Stimulated activated CD8-positive, alpha-beta memory T cell treated with anti-CD3 and anti-CD28 coated beads, Interleukin-15, amount 100 ng/mL, for 48 hours (primary cell): ENCODE results near the gene SLC35G2.
"Not testable (repeated sequence)": the region's sequence is repeated elsewhere in the genome, so short reads cannot be mapped to it uniquely, and the experiment has no call there.

Experiments used
- DNase-seq, 2 donors: peaks; one replicate each; pipeline ENCODE4 v3.0.0-alpha.2; 2020; ENCODE audit warnings: low read depth in 2 of 2

Gene SLC35G2

DNA sequence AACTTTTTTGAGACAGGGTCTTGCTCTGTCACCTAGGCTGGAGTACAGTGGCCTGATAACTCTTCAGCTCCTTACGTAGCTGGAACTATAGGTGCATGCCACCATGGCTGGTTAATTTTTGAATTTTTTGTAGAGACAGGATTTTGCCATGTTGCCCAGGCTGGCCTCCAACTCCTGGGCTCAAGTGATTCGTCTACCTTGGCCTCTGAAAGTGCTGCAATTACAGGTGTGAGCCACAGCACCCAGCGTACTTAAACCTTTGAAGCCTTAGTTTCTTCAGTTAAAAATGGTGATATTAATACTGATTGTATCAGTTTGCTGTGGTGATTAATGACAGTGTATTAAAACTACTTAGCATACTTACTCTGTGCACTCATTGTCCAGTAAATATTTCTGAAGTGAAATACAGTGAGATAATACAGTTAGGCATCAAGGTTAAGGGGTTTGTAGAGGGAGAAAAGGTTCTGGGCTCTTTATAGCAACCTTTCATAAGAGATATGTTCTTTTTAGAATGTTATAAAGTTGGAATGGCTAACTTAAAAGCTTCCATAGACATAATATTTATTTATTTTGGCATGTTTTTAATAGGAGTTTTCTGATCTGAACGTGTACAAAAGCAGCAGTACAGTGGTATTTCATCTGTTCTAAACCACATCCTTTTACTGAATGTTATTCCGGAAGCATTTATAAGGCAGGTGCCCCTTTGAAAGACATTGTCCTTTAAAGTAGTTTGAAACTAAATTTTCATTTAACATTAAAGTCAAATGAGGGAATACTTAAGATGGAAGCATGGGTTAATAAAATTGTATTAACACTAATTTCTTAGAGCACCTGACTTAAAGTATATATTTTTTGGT lies 66.7 kb downstream of the SLC35G2 start:
- no peak for DNase-seq

DNA sequence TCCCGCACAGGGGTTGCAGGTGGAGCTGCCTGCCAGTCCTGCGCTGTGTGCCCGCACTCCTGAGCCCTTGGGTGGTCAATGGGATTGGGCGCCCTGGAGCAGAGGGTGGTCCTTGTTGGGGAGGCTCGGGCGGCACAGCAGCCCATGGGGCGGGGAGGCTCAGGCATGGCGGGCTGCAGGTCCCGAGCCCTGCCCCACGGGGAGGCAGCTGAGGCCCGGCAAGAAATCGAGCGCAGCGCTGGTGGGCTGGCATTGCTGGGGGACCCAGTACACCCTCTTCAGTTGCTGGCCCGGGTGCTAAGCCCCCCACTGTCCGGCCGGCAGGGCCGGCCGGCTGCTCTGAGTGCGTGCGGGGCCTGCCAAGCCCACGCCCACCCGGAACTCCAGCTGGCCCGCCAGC lies 71.0 kb downstream of the SLC35G2 start:
- no peak for DNase-seq

DNA sequence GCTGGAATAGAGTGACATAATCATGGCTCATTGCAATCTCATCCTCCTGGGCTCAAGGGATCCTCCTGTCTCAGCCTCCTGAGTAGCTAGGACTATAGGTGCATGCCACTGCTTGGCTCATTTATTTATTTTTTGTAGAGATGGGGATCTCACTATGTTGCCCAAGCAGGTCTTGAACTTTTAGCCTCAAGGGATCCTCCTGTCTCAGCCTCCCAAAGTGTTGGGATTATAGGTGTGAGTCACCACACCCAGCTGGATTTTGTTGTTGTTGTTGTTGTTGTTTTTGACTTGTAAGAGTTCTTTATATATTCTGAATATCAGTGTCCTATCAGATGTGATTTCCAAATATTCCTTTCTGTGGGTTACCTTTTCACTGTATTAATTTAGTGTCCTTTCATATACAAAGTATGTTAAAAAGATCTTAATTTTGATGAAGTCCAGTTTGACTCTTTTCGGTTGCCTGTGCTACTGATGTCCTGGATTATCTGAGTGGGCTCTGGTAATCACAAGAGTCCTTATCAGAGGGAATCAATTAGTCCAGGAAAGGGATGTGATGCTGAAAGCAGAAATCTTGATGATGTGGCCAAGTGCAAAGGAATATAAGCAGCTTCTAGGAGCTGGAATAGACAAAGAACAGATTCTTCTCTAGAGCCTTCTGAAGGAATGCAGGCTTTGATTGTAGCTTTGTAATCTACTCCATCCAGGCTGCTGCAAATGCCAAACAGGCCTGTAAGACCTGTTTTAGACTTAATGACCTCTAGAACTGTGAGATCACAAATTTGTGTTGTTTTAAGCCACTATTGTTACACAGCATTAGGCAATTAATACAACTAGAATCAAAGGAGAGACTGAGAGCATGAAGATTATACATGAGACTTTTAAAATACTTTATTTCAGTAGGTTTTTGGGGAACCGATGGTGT lies 73.3 kb downstream of the SLC35G2 start:
- DNase-seq = no peak

DNA sequence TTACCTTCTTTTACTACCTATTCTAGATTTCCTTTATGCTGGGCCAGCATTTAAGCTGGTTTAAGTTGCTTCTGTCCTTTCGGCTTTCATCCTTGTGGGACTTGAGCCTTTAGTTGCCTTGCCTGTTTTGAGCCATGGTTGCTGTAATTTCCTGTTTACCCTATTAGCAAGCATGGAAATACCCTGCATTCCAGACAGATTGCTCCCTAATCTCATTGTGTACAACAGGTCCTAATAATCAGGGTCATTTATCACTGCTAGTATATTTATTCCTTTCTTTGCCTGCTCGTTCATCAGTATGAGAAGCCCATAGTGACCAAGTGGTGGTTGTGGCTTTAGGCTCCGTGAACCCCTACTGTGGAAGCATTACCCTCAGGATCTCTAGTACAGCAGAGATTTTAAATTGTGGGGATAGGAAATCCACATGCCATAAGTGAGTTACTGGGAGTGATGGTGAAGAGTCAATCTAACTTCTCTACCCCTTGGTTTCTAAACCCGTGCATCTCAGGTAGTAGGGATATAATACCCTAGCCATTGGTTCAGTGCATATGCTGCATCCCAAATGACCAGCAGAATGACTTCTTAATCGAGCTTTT lies 75.0 kb downstream of the SLC35G2 start:
- no peak for DNase-seq

DNA sequence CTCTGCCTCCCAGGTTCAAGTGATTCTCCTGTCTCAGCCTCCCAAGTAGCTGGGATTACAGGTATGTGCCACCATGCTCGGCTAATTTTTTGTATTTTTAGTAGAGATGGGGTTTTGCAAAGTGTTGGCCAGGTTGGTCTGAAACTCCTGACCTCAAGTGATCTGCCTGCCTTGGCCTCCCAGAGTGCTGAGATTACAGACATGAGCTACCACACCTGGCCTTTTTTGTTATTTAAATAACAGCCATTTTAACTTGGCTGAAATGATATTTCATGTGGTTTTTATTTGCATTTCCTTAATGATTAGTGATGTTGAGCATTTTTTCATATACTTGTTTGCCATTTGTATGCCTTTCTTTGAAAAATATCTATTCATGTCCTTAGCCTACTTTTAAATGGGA lies 78.2 kb downstream of the SLC35G2 start:
- not testable (repeated sequence) for DNase-seq

DNA sequence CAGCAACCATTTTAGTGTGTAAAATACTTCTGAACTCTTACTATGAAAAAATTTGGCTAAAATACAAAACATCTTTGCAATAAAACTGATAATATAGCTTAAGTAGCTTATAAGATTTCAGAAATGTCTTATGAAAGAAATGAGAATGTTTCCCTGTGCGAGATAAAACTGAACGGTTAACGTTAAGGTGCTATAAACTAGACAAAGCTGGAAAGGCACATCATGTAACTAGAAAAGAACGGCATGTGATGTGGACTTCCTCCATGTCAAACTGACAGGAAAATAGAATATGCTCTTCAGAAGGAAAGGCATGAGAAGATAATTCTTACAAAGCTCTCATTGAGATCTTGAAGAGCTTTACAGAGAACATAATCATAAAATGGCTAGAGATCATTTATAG lies 79.6 kb downstream of the SLC35G2 start:
- no peak for DNase-seq

DNA sequence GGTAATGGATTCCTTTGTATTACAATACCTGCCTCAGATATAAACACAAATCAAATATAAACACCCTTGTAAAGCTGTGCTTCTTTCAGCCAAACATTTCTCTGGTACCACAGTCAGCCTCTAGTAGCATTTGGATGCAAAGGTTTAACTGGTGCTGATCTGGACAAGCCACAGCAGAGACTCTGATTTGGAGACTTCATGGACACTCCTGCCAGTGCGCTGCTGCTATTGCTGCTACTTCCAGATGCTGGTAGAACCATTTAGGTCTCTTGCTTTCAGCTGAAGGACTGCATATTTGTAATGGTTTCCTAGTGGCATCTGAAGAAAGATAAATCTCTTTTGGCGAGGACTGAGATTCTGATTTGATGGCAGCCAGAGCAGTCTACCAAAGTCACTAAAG lies 80.0 kb downstream of the SLC35G2 start:
- no peak for DNase-seq

DNA sequence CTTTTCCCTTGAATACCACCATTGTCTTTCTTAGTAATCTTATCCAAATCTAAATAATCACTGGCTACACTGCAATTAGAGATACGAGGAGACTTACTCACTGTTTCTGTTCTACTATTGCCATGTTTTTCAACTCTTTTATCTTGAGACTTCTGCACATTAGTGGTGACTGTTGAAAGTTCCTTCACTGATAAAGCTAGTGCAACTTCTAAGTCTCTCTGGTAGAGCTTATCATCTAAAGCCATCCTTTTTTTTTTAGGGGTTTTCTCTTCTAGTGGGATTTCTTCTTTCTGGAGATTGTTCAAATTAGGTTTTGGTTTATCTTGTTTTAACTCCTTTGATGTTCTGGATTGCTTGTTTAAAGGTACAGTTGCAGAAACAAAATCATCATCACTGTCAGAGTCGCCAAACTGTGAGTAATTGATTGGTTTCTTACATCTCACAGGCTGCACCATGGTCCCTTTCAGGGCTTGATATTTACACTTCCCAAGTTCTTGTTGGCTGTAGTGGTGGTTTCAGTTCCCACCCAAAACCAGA lies 80.8 kb downstream of the SLC35G2 start:
- no peak for DNase-seq

DNA sequence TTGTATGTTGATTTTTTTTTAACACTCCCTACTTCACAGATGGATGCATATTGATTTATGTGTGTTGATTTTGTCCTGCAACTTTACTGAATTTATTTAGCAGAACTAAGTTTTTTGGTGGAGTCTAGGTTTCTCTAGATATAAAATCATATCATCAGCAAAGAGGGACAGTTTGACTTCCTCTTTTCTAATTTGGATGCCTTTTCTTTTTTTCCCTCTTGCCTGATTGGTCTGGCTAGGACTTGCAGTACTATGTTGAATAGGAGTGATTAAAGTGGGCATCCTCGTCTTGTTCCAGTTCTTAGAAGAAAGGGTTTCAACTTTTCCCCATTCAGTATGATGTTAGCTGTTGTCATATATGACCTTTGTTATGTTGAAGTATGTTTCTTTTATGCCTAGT lies 81.8 kb downstream of the SLC35G2 start:
- not testable (repeated sequence) for DNase-seq

DNA sequence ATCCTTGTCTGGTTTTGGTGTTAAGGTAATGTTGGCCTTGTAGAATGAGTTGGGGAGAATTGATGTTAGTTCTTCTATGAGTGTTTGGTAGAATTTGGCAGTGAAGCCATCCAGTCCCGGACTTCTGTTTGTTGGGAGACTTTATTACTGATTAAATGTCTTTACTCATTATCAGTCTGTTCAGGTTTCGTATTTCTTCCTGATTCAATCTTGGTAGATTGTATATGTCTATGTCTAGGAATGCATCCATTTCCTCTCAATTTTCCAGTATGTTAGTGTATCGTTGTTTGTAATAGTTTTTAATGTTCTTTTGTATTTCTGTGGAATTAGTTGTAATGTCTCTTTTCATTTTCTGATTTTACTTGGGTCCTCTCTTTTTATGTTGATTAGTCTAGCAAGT lies 82.5 kb downstream of the SLC35G2 start:
- no peak for DNase-seq

DNA sequence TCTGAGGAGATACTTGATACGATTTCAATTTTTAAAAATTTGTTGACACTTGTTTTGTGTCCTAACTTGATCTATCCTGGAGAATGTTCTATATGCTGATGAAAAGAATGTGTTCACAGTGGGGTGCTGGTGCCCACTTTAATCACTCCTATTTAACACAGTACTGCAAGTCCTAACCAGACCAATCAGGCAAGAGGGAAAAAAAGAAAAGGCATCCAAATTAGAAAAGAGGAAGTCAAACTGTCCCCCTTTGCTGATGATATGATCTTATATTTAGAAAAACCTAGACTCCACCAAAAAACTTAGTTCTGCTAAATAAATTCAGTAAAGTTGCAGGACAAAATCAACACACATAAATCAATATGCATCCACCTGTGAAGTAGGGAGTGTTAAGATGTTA lies 83.6 kb downstream of the SLC35G2 start:
- DNase-seq = not testable (repeated sequence)

DNA sequence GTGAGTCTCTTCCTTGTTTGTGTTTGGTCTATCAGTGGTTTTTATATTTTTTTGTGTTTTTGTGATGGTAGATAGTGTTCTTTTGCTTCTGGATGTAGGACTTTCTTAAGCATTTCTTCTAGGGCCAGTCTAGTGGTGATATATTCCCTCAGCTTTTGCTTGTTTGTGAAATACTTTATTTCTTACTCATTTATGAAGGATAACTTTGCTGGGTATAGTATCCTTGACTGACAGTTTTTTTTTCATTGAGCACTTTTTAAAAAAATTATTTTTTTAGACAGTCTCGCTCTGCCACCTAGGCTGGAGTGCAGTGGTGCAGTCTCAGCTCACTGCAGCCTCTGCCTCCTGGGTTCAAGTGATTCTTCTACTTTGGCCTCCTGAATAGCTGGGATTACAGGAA lies 85.0 kb downstream of the SLC35G2 start:
- no peak for DNase-seq

DNA sequence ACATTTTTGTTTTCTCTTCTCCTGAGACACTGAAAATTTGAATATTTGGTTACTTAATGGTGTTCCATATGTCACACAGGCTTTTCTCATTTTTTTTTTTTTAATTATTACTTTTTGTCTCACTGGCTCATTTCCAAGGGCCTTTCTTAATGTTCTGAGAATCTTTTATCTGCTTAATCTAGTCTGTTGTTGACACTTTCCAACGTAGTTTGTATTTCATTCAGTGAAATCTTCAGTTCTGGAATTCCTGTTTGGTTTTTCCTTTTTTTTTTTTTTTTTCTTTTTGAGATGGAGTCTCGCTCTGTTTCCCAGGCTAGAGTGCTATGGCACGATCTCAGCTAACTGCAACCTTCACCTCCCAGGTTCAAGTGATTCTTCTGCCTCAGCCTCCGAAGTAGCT lies 85.8 kb downstream of the SLC35G2 start:
- no peak for DNase-seq
